ENCODE data around the gene FREM2. TPM values are rescaled to one million over a fixed set of nuclear protein-coding genes. Genes with fewer than 3 reads are reported as not detected.

The FREM2 gene
- polyA plus RNA-seq, 1 of the 3 experiments (the other 2 are of a cell fraction), result not detected

DNA sequence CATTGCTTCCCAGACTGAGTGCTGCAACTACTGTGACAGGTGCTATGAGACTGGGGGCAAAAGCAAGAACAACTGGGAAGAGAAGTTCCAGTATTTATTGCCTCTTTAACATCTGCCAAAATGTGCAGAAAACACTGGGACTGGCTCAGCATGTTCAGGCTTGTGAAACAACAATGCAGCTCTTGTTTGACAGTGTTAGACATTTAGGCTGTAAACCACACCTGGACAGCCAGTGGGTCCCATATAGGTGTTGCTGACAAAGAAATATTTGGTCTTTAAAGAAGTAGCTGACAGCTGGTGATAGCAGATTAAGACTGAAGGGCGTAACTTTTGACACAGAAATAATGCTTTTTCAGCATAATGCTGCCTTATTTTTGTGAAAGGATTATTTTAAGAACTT is 215.7 kb downstream of the FREM2 start:
- TF ChIP-seq FOXJ3 (CRISPR knock-in tag; IDR thresholded peaks at IDR 0.05), result no peak
- TF ChIP-seq, protein P1, sequence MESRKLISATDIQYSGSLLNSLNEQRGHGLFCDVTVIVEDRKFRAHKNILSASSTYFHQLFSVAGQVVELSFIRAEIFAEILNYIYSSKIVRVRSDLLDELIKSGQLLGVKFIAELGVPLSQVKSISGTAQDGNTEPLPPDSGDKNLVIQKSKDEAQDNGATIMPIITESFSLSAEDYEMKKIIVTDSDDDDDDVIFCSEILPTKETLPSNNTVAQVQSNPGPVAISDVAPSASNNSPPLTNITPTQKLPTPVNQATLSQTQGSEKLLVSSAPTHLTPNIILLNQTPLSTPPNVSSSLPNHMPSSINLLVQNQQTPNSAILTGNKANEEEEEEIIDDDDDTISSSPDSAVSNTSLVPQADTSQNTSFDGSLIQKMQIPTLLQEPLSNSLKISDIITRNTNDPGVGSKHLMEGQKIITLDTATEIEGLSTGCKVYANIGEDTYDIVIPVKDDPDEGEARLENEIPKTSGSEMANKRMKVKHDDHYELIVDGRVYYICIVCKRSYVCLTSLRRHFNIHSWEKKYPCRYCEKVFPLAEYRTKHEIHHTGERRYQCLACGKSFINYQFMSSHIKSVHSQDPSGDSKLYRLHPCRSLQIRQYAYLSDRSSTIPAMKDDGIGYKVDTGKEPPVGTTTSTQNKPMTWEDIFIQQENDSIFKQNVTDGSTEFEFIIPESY (IDR thresholded peaks at IDR 0.05; ENCODE audit: borderline replicate concordance, low read depth), result no peak
- TF ChIP-seq, protein P2, sequence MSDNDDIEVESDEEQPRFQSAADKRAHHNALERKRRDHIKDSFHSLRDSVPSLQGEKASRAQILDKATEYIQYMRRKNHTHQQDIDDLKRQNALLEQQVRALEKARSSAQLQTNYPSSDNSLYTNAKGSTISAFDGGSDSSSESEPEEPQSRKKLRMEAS (IDR thresholded peaks at IDR 0.05; ENCODE audit: low read depth), result no peak
- no peak for TF ChIP-seq TEAD4 (IDR thresholded peaks at IDR 0.05; ENCODE audit: borderline replicate concordance, insufficient read depth)
- TF ChIP-seq NRF1 (IDR thresholded peaks at IDR 0.05; ENCODE audit: low read depth, low read length), result no peak
- no peak for TF ChIP-seq EP300 (IDR thresholded peaks at IDR 0.05; ENCODE audit: borderline replicate concordance in 1 of 2, low read depth in 1 of 2, low read length in 1 of 2)
- no peak for TF ChIP-seq FOXM1 (IDR thresholded peaks at IDR 0.05; ENCODE audit: low read depth)
- TF ChIP-seq IRF3 (IDR thresholded peaks at IDR 0.05; ENCODE audit: low read depth, low read length), result no peak
- TF ChIP-seq RFX5 (IDR thresholded peaks at IDR 0.05; ENCODE audit: low read length), result no peak
- TF ChIP-seq ELF1 (IDR thresholded peaks at IDR 0.05), result no peak
- TF ChIP-seq SMC3 (IDR thresholded peaks at IDR 0.05; ENCODE audit: low read depth, low read length), result no peak
- TF ChIP-seq MEF2A (IDR thresholded peaks at IDR 0.05; ENCODE audit: borderline replicate concordance, low read depth), result no peak
- TF ChIP-seq RAD21 (IDR thresholded peaks at IDR 0.05; ENCODE audit: low read length), result no peak
- TF ChIP-seq FOSL2 (IDR thresholded peaks at IDR 0.05; ENCODE audit: borderline replicate concordance, low read depth), result no peak
- no peak for TF ChIP-seq PBX3 (IDR thresholded peaks at IDR 0.05)
- no peak for TF ChIP-seq RXRA (IDR thresholded peaks at IDR 0.05; ENCODE audit: borderline replicate concordance, low read depth)
- TF ChIP-seq JUND (IDR thresholded peaks at IDR 0.05), result no peak
- no peak for TF ChIP-seq SIN3A (IDR thresholded peaks at IDR 0.05; ENCODE audit: borderline replicate concordance, low read depth, low read length)
- TF ChIP-seq MXI1 (IDR thresholded peaks at IDR 0.05; ENCODE audit: low read depth, low read length), result no peak
- no peak overlapping the region for H3K9ac ChIP-seq
- no peaks in the 10 kb centered on the region for H3K27me3 ChIP-seq (ENCODE audit: insufficient read depth)
- DNase-seq, result no peak
- H3K4me3 ChIP-seq (ENCODE audit: low read depth in 2 of 2, low read length in 1 of 2), result no peak overlapping the region
- H3K4me2 ChIP-seq, result no peak overlapping the region
- WGBS (ENCODE audit: low lambda C conversion rate), result 11% methylated on average over 1 of the region's 1 CpG
- CTCF ChIA-PET, result no interaction called here
- H3F3A ChIP-seq (replicated peaks; ENCODE audit: insufficient read depth), result no peaks in the 10 kb centered on the region
- H2AFZ ChIP-seq (ENCODE audit: low read depth), result no peak overlapping the region
- no peak overlapping the region for H3K27ac ChIP-seq (ENCODE audit: low read depth in 2 of 2, low read length in 1 of 2)
- POLR2A ChIA-PET, result no interaction called here
- no peaks in the 10 kb centered on the region for H3K4me1 ChIP-seq (ENCODE audit: control insufficient read depth in 1 of 2, insufficient read depth in 2 of 2, low read depth in 1 of 2, low read length in 1 of 2)
- no peaks in the 10 kb centered on the region for H3K9me2 ChIP-seq
- H3K79me2 ChIP-seq (ENCODE audit: insufficient read depth), result no peaks in the 10 kb centered on the region
- no peaks in the 10 kb centered on the region for H3K36me3 ChIP-seq (replicated peaks in 1 of 2; ENCODE audit: control insufficient read depth in 1 of 2, insufficient read depth in 2 of 2, low read length in 1 of 2)
- no peaks in the 10 kb centered on the region for H3K9me3 ChIP-seq
- H4K20me1 ChIP-seq (ENCODE audit: insufficient read depth), result no peaks in the 10 kb centered on the region
